AG10803 (cell line): ENCODE results near the gene TCOF1.

ENCODE experiments used
- DNase-seq: peaks from one replicate; pipeline ENCODE4 v3.0.0; 2010; ENCODE audit warnings: low read depth
- H3K4me3 ChIP-seq: 2 replicates; pipeline ENCODE4 v1.5.1; 2011; ENCODE audit warnings: mild to moderate bottlenecking, low read length, control low read depth
- TF ChIP-seq, protein P1 (sequence below): conservative IDR thresholded peaks from 2 replicates; pipeline ENCODE4 v1.5.1; 2011; ENCODE audit warnings: mild to moderate bottlenecking, low read length, control low read depth, inconsistent platforms

Gene TCOF1

DNA sequence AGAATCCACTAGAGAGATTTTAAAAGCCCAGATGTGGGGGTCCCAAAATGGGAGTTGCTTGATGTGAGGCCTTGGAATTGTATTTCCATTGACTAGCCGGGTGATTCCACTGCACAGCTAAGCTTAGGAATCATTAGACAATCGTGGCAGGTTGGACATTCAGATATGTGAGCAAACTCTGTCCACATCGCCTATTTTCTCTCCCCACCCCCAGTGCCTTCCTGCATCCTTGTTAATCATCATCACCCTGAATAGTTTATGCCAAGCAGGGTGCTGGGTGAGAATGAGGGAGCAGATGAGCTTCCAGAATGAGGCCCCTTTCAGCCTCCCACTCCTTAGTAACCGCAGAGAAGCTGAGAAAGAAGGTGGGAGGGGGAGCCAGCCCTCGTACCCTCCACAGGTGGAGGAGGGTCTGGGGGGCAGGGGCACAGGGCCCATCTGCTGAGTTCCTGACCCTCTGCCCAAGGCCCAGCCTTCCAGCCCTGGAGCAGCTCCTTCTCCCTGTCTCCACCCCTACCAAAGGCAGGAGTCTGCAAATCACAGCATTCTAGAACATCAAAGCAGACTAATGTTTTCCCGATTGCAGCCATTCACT, 7.7 kb upstream of the TCOF1 start:
- DNase-seq, result no peak
- TF ChIP-seq, protein P1, sequence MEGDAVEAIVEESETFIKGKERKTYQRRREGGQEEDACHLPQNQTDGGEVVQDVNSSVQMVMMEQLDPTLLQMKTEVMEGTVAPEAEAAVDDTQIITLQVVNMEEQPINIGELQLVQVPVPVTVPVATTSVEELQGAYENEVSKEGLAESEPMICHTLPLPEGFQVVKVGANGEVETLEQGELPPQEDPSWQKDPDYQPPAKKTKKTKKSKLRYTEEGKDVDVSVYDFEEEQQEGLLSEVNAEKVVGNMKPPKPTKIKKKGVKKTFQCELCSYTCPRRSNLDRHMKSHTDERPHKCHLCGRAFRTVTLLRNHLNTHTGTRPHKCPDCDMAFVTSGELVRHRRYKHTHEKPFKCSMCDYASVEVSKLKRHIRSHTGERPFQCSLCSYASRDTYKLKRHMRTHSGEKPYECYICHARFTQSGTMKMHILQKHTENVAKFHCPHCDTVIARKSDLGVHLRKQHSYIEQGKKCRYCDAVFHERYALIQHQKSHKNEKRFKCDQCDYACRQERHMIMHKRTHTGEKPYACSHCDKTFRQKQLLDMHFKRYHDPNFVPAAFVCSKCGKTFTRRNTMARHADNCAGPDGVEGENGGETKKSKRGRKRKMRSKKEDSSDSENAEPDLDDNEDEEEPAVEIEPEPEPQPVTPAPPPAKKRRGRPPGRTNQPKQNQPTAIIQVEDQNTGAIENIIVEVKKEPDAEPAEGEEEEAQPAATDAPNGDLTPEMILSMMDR, result no peak
- H3K4me3 ChIP-seq, result no peak overlapping the region

DNA sequence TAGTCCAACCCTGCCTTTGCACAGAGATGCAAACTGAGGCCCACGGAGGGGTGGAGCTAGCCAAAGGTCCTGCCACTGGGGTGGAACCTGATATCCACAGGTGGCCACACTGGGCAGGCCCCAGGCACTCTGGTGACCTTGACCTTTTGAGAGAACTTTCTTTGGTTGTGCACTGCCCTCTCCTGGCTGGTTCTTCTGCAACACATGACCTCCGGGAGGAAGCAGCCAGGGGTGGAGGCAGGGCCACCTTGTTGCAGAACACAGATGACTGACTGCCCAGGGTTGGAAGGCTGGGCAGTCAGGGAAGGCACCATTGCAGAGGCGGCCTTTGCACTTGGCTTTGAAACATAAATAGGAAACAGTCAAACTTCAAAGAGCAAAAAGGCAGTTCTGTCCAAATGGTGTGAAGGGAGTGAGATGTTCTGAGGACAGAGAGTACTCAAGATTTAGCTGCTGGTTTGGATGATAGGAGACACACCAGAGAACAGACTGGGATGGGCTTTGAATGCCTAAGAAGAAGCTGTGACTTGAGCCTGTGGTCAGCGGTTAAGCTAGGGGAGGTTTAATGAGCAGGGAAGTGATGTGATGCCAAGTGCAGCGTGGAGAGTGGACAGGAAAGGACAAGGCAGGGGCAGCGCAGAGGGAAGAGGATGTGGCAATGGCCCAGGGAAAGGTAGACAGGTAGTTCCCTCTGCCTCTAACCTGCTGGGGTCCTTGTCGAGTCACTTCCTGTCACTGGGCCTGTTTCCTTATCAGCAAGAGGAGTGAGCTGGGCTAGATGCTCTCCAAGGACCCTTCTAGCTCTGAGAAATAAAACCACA, 6.8 kb upstream of the TCOF1 start:
- no peak overlapping the region for H3K4me3 ChIP-seq
- TF ChIP-seq, protein P1, result peak; percentile 70
- peak; percentile 71 for DNase-seq

GRCh38 chr5:150352244-150353031, 5.1 kb upstream of the TCOF1 start:
- TF ChIP-seq, protein P1, result no peak
- peak; percentile 40 for DNase-seq
- H3K4me3 ChIP-seq, result no peak overlapping the region

- TF ChIP-seq, protein P1, result peak; percentile 16
- DNase-seq, result no peak
- H3K4me3 ChIP-seq, result no peak overlapping the region
These were observed 4.3 kb upstream of the TCOF1 start for GRCh38 chr5:150353032-150353675.

GRCh38 chr5:150355791-150356190, 1.7 kb upstream of the TCOF1 start:
- DNase-seq, result no peak

DNA sequence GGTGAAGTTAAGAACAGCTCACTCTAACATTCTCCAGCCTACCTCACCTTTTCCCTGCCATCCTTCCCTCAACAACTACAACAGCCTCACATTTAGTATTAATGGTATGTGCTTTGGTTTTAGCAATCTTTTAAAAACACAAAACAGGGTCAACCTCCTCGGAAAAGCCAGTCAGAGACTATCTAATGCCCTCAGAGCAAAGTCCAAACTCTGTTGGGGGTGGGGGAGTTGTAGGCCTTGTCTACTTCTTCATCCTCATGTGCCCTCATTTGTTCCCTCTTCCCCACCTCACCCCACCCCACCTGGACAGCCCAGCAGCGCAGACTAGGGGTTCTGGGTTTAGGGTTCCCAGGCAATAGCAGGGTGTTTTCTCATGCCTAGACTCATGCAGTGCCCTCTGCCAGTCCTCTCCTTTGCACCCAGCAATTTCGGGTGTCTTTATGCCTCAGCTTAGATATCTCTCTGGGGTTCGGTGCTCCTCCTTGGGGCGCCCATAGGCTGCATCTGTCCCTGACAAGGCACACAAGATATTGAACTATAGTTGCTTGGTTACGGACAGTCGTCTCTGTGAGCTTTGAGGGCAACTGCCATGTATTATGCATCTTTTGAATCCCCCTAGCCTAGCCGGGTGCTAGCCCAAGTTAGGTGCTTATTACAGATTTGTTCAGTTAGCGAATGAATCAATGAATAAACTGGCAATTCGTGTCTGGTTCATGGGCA, 762 bp upstream of the TCOF1 start:
- TF ChIP-seq, protein P1, result no peak
- peak overlapping the region; percentile 47 for H3K4me3 ChIP-seq
- DNase-seq, result no peak

More at GRCh38 chr5:150355791-150356190, 1.7 kb upstream of the TCOF1 start:
- no peak overlapping the region for H3K4me3 ChIP-seq
- TF ChIP-seq, protein P1, result no peak
